Fibroblast of lung (primary cell): ENCODE measurements around the gene LRRC17. TPM values are rescaled to one million over a fixed set of nuclear protein-coding genes. Genes with fewer than 3 reads are reported as not detected.
A peak's percentile ranks its signal among the peaks of the same experiment; 100 is the strongest.

Source experiments
- DNase-seq, 2 donors: peaks; one replicate each; pipeline versions ENCODE4 v3.0.0 to v3.0.0-alpha.2; 2010; ENCODE audit warnings: low read depth in 2 of 2
- H2AFZ ChIP-seq: 2 replicates; pipeline ENCODE4 v1.5.1; 2012; ENCODE audit warnings: low read length, control low read depth, inconsistent platforms
- H3K27ac ChIP-seq: 2 replicates; pipeline ENCODE4 v1.5.1; 2011; ENCODE audit warnings: low read length, control low read depth; ENCODE audit not compliant: insufficient read depth
- H3K27me3 ChIP-seq: 2 replicates; pipeline ENCODE4 v1.5.1; 2011; ENCODE audit warnings: mild to moderate bottlenecking, low read length; ENCODE audit not compliant: control insufficient read depth, insufficient read depth
- H3K36me3 ChIP-seq: 2 replicates; pipeline ENCODE4 v1.5.1; 2011; ENCODE audit warnings: low read length; ENCODE audit not compliant: control insufficient read depth, insufficient read depth
- H3K4me1 ChIP-seq: 2 replicates; pipeline ENCODE4 v1.5.1; 2011; ENCODE audit warnings: low read length; ENCODE audit not compliant: control insufficient read depth, insufficient read depth; ENCODE audit errors: extremely low read depth
- H3K4me2 ChIP-seq: 2 replicates; pipeline ENCODE4 v1.5.1; 2011; ENCODE audit warnings: low read length, control low read depth; ENCODE audit not compliant: insufficient read depth; ENCODE audit errors: extremely low read depth
- H3K4me3 ChIP-seq, 4 experiments: fragments of 200-600 bp in 1 of 4; sonication (generic) in 1 of 4; replicated peaks in 1 of 4; 2 replicates each; pipeline ENCODE4 v1.5.1; 2011 to 2016; ENCODE audit warnings: low read length in 4 of 4, low read depth in 3 of 4, mild to moderate bottlenecking in 3 of 4, control low read depth in 2 of 4, inconsistent platforms in 1 of 4, mixed read lengths in 1 of 4; ENCODE audit not compliant: insufficient read depth in 1 of 4; ENCODE audit errors: control extremely low read depth in 1 of 4
- H3K79me2 ChIP-seq: 2 replicates; pipeline ENCODE4 v1.5.1; 2012; ENCODE audit warnings: mild to moderate bottlenecking, low read length, inconsistent platforms; ENCODE audit not compliant: control insufficient read depth, insufficient read depth
- H3K9ac ChIP-seq: 2 replicates; pipeline ENCODE4 v1.5.1; 2011; ENCODE audit warnings: mild to moderate bottlenecking, low read length, control low read depth; ENCODE audit not compliant: insufficient read depth
- H3K9me3 ChIP-seq: 2 replicates; pipeline ENCODE4 v1.5.1; 2012; ENCODE audit warnings: low read depth, low read length; ENCODE audit not compliant: control insufficient read depth, insufficient read depth
- H4K20me1 ChIP-seq: 2 replicates; pipeline ENCODE4 v1.5.1; 2011; ENCODE audit warnings: low read length; ENCODE audit not compliant: control insufficient read depth, insufficient read depth; ENCODE audit errors: extremely low read depth
- EZH2 ChIP-seq: IDR thresholded peaks from 2 replicates; pipeline ENCODE4 v1.5.1; 2012; ENCODE audit warnings: low read length, control low read depth, mild to moderate bottlenecking; ENCODE audit errors: missing control alignments
- polyA plus RNA-seq, 2 donors: library from polyadenylated mRNA; depleted of rRNA in 1 of 2; stranded (reverse) in 1 of 2; unstranded in 1 of 2; fragments of >200 nt; gene quantifications; 2 replicates each; pipeline ENCODE4 v1.2.1, GENCODE V29; 2011 to 2012; ENCODE audit warnings: missing spikeins in 1 of 2
- total RNA-seq: library from RNA; depleted of rRNA; stranded (reverse); fragments of >200 nt; gene quantifications from 2 replicates; pipeline ENCODE4 v1.2.1, GENCODE V29; 2014
- TF ChIP-seq, protein P1 (sequence below), 2 donors: IDR thresholded peaks in 1 of 2; conservative IDR thresholded peaks in 1 of 2; 1 replicate in 1 of 2; 2 replicates in 1 of 2; pipeline ENCODE4 v1.5.1; 2011 to 2012; ENCODE audit warnings: low read length in 2 of 2, control low read depth in 1 of 2, inconsistent platforms in 1 of 2, low read depth in 1 of 2, mild to moderate bottlenecking in 1 of 2

The LRRC17 gene
- total and polyA plus RNA-seq, 2 donors (not counting 1 experiment from before 2014, with no cell fraction given): 12.6 to 31.5 TPM

DNA sequence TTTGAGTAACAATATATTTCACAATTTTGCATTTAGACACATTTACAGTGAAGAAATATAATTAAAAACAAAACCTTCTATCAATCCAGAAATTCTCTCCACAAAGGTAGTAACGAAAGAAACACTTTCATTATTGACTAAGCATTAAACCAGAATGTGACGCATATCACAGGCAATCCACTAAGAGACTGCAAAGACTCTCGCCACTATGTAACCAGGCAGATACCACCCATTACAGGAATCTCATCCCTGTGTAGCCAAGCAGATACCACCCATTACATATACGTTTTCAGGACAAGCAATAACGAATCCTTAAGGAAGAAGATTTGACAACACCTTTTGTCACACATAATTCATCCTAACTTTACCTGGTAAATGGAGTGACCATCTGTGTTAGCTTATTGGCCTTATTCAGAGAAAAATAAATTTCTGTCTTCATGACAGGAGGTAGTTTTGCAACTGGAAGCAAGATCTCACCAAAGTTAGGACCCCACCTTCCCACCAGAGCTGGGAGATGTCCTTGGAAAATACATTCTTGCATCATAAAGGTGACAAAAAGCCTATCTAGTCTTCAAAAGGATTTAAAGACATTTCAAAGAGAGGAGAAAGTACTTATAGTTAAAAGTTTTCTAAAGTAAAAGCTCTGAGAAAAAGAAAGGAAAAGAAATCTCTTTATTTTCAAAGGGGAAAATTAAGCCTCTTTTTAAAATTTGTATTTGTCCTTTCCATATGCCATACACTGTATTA lies 30.8 kb downstream of the LRRC17 start:
- H3K79me2 ChIP-seq: no peaks in the 10 kb centered on the region
- TF ChIP-seq, protein P1, sequence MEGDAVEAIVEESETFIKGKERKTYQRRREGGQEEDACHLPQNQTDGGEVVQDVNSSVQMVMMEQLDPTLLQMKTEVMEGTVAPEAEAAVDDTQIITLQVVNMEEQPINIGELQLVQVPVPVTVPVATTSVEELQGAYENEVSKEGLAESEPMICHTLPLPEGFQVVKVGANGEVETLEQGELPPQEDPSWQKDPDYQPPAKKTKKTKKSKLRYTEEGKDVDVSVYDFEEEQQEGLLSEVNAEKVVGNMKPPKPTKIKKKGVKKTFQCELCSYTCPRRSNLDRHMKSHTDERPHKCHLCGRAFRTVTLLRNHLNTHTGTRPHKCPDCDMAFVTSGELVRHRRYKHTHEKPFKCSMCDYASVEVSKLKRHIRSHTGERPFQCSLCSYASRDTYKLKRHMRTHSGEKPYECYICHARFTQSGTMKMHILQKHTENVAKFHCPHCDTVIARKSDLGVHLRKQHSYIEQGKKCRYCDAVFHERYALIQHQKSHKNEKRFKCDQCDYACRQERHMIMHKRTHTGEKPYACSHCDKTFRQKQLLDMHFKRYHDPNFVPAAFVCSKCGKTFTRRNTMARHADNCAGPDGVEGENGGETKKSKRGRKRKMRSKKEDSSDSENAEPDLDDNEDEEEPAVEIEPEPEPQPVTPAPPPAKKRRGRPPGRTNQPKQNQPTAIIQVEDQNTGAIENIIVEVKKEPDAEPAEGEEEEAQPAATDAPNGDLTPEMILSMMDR (conservative IDR thresholded peaks at IDR 0.05 in 1 of 2, IDR thresholded peaks at IDR 0.05 in 1 of 2; ENCODE audit: low read depth in 1 of 2, low read length in 2 of 2): no peak
- TF ChIP-seq EZH2: no peak
- no peak overlapping the region for H3K4me3 ChIP-seq
- H3K9me3 ChIP-seq: no peaks in the 10 kb centered on the region
- no peak overlapping the region for H3K4me2 ChIP-seq
- H3K27ac ChIP-seq: no peak overlapping the region
- no peak overlapping the region for H2AFZ ChIP-seq
- no peaks in the 10 kb centered on the region for H4K20me1 ChIP-seq
- H3K4me1 ChIP-seq: peaks cover 2% of the 10 kb centered on the region
- no peak for DNase-seq
- peaks cover 1% of the 10 kb centered on the region for H3K36me3 ChIP-seq
- no peak overlapping the region for H3K9ac ChIP-seq
- no peaks in the 10 kb centered on the region for H3K27me3 ChIP-seq

DNA sequence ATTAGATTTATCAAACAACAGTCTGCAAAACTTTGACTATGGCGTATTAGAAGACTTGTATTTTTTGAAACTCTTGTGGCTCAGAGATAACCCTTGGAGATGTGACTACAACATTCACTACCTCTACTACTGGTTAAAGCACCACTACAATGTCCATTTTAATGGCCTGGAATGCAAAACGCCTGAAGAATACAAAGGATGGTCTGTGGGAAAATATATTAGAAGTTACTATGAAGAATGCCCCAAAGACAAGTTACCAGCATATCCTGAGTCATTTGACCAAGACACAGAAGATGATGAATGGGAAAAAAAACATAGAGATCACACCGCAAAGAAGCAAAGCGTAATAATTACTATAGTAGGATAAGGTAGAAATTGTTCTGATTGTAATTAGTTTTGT lies 31.4 kb downstream of the LRRC17 start:
- H2AFZ ChIP-seq: no peak overlapping the region
- peak in 1 of 2 donors; percentile 45 for DNase-seq

DNA sequence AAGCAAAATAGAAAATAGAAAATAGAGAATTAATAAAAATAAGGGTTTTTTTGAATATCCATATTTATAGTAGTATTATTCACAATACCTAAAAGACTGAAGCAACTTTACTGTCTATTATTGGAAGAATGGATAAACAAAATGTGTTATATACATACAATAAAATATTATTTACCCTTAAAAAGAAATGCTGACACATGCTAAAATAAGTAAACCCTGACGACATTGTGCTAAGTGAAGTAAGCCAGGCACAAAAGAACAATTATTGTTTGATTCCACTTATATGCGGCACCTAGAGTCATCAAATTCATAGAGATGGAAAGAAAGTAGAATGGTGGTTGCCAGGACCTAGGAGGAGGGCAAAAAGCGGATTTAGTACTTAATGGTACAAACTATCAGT lies 39.0 kb downstream of the LRRC17 start:
- no peaks in the 10 kb centered on the region for H3K4me1 ChIP-seq
- H3K79me2 ChIP-seq: no peaks in the 10 kb centered on the region
- no peaks in the 10 kb centered on the region for H3K36me3 ChIP-seq
- no peak overlapping the region for H3K9ac ChIP-seq
- no peak overlapping the region for H3K4me3 ChIP-seq
- no peaks in the 10 kb centered on the region for H3K9me3 ChIP-seq
- no peak overlapping the region for H2AFZ ChIP-seq
- DNase-seq: no peak
- H3K27me3 ChIP-seq: no peaks in the 10 kb centered on the region
- no peak overlapping the region for H3K4me2 ChIP-seq
- H3K27ac ChIP-seq: no peak overlapping the region
- H4K20me1 ChIP-seq: no peaks in the 10 kb centered on the region
- TF ChIP-seq, protein P1 (conservative IDR thresholded peaks at IDR 0.05 in 1 of 2, IDR thresholded peaks at IDR 0.05 in 1 of 2; ENCODE audit: low read depth in 1 of 2, low read length in 2 of 2): no peak
- TF ChIP-seq EZH2: no peak

More for the DNA sequence above, 31.4 kb downstream of the LRRC17 start:
- Histone ChIP-seq H3K9ac (no peak overlapping the region), H3K27ac (no peak overlapping the region), H3K27me3 (no peaks in the 10 kb centered on the region), H3K4me2 (no peak overlapping the region), H3K36me3 (peaks cover 1% of the 10 kb centered on the region), H3K4me1 (peaks cover 2% of the 10 kb centered on the region), H4K20me1 (no peaks in the 10 kb centered on the region), H3K4me3 (no peak overlapping the region), H3K9me3 (no peaks in the 10 kb centered on the region), H3K79me2 (no peaks in the 10 kb centered on the region)
- TF ChIP-seq, protein P1 (conservative IDR thresholded peaks at IDR 0.05 in 1 of 2, IDR thresholded peaks at IDR 0.05 in 1 of 2; ENCODE audit: low read depth in 1 of 2, low read length in 2 of 2): no peak
- TF ChIP-seq EZH2: no peak
